ENCODE data around the gene SYNE1.

DNA sequence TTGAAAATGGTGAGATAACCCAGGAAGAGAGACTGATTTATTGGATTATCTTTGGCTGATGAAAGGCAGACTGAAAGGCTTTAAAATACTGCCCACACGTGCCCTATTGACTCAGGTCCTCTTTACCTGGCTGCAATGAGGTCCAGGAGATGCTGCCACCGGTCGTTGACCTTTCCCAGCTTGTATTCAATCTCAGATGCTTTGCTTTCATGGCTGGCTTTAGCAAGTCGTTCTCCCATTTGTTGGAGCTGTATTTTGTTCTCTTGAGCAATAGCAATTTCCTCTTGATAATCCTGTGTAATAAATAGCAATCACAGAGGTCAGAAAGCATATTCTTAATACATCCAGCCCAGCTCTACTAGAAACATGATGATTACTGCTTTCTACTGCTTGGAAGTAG lies 460.9 kb downstream of the SYNE1 start:
- TF ChIP-seq ZNF274 (IDR thresholded peaks at IDR 0.05; ENCODE audit: low read depth, low read length) (no peak), YY1 (IDR thresholded peaks at IDR 0.05; ENCODE audit: insufficient read depth, insufficient read length) (no peak)
